Measurements from ENCODE around the gene SCAMP4.

The SCAMP4 gene

DNA sequence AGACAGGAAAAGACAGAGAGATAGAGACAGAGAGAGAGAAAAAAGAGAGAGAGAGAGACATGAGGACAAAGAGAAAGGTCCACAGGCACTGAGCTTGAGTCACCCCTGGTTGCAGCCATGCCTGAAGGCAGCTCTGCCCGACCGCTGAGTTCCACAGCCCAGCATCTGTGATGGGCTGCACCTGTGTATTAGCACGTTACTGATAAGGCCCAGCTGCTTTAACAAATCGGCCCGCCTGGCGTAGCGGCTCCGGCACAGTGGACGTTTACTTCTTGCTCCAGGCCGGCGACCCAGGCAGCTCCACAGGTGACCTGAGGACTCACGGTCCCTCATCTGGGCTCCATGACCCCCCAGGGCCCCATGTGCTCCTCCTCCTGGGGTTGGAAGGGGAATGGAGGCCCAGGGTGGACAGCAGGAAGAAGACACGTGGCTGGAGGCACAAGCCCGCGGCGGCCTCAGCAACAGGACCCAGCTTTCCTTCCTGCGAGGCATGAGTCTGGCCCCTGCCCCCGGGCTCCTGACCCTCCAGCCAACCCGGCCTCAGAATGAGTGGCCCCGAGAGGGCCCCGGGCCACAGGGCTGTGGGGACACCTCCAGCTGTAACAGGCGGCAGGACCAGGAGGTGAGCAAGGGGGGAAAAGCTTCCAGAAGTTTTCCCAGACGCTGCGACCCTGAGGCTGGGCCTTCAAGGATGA, 31.9 kb downstream of the SCAMP4 start:
- DNase-seq (ENCODE audit: low spot score), result no peak

DNA sequence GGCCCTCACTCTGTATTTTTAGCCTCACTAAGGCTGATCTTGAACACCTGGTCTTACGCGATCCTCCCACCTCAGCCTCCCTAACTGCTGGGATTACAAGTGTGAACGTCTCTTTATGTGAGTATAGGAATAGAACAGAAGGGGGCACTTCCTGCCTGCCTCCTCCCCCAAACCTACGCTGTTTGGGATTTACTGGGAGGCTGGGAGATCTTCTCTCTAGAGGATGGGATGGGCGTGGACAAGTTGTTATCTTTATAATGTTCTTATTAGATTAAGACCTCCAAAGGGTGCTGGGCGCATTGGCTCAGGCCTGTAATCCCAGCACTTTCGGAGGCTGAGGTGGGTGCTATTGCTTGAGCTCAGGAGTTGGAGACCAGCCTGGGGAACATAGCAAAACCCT, 32.9 kb downstream of the SCAMP4 start:
- peak; percentile 32 for DNase-seq (ENCODE audit: low spot score)

DNA sequence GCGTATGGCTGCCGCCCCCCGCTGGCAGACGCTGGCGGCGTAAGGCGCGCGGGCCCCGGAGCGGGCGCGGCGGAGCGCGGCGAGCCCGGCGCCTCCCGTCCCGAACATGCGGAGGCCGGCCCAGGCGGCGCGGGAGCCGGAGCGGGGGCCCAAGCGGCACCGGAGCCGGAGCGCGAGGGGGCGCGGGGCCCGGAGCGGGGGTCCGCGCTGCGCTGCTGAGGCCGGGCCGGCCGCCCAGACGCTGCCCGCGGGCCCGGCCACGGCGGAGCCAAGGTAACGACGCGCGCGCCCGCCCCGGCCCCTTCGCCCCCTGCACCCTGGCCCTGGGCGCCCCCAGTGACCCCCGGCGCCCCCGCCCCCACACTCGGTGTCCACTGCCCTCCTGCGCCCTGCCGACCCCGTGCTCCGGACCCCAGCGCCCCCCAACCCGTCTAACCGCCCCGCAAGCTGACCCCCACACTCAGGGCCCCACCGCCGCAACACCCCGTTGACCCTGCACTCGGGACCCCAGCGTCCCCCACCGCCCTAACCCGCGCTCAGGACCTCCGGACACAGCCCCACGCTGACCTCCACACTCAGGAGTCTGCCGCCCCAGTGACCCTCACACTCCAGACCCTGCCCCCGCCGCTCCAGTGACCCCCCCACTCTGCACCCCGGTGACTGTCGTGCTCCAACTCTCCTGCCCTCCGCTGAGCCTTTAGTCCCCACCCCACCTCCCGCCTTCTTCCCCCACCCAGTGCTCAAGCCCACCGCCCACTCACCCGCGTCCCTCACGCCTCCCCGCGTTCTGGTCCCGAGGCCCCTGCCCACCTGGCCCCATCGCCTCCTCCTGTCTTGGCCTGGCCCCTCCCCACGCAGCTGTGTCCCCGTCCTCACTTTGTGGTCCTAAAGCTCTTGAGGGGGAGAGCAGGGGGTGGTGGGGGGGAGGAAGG, 36.2 kb downstream of the SCAMP4 start, which contains the start of gene CSNK1G2:
Gene CSNK1G2 (plus strand): TSS at position 27 of the 932 bp plus-strand sequence. CDS start 28,601 bp downstream, outside the sequence.
- no peak for DNase-seq (ENCODE audit: low spot score)

DNA sequence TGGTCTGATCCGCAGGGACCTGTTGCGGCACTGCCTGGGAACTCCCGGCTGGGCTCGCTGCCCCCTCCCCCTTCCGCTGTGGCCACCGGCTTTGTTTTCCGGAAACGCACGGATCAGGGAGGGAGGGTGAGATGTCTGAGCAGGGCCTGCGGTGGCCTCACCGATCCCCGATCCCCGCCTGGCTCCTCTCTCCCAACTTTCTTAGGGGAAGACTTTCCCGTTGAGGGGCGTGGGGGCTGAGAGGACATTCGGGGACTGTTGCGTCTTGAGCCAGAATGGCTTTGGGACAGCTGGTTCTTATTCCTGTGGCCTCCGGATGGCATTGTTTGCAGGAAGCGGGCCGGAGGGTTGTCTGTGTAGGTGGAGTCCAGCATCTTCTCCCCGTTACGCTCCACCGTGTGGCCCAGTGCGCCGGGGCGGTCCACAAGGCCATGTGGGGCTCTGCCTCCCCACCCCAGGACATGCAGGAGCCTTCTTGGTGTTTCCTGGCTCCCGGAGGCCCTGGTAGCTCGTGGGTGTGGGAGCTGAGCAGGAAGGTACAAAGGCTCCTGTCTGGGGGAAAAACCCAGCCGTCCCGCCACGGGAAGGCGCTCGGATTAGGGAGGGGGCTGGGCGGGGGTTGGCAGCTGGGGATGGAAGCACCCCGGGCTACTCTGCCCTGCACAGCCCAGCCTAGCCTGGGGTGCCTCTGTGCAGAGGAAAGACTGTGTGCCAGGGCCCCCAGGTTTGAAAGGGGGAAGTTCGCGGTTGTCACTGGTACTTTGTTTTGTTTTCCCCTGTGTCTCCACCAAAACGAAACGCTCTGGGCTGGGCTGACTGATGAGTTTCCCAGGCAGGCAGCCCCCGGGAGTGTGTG, 37.1 kb downstream of the SCAMP4 start:
- DNase-seq (ENCODE audit: low spot score), result peak; percentile 60

DNA sequence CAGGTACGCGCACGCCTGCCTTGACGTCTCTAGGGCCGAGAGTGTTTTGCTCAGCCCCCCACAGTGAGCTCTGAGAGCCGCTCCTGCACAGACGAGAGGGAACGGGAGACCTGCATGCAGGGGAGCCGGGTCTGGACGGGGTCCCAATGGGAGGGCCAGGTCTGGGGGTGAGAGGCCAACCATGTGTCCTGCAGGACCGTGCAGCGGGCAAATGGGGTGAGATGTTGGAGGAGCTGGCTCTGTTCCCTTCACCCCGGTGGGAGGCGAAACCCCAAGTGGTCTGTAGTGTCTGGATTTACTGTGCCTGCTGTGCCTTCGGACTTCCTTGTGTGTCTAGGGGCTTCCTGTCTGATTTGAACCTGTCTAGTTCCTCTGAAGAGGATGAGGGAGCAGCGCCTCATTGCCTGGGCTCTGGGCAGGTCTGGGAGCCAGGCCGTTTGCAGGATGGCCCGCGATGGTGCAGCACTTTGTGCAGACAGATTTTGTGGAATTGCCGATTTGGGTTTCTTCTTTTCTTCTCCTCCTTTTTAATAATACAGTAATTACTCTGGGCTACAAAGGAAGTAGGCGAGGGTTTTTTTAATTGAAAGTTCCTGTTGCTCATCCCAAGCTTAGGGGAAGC, 37.8 kb downstream of the SCAMP4 start:
- DNase-seq (ENCODE audit: low spot score), result no peak

DNA sequence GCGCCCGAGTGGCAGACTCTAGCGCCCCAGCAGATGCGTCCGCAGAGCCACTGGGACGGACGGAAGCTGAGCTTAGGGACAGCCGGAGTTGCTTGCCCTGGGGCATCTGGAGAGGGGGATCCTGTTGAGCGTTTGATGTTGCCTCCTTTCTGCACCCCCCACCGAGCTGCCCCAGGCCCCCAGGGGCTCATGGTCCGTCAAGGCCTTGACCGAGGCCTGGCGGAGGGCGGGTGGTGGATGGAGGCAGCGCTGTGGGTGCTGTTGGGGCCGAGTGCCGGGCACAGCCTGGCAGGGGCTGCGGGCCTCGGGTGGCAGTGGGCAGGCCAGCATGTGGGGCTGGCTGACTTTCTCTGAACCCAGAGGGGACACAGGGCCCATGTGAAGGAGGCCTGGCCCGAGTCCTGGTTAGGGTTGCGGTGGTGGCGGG, 38.5 kb downstream of the SCAMP4 start:
- DNase-seq (ENCODE audit: low spot score), result no peak

DNA sequence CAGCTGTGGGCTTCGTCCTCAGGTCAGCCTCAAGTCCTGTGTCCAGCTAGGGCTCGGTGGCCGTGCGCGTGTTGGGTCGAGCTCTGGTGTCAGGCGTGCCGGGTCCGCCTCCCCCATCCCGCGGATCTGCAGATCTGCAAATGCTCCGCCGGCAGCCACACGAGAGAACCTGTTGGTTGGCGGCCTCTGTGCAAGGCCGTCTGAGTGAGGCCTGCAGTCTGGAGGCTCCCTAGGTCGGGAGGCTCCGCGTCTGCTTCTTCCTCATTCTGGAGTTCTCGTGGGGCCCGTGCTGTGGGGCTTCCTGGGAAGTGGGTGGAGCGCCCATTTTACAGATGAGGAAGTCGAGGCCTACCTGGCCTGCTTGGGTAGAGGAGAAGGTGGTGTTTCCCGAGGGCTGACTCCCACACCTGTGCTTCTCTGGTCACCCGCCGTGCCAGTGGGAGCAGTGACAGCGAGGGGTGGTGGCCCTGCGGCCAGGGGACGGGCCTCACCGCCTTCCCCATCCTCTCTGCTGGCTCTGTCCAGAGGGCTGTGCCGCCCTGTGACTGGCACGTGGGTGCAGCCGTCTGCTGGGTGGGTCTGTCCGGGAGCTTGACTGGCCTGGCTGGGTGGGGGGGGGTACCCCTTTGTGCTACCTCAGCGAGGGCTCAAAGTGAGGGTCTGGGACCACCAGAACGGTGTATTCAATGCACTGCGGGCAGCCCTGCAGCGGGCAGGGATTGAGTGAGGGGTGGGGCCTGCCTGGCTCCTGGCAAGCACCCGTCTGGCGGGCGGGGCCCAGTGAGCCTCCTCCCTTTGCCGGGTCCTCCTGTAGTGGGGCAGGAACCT, 39.1 kb downstream of the SCAMP4 start:
- DNase-seq (ENCODE audit: low spot score), result no peak

DNA sequence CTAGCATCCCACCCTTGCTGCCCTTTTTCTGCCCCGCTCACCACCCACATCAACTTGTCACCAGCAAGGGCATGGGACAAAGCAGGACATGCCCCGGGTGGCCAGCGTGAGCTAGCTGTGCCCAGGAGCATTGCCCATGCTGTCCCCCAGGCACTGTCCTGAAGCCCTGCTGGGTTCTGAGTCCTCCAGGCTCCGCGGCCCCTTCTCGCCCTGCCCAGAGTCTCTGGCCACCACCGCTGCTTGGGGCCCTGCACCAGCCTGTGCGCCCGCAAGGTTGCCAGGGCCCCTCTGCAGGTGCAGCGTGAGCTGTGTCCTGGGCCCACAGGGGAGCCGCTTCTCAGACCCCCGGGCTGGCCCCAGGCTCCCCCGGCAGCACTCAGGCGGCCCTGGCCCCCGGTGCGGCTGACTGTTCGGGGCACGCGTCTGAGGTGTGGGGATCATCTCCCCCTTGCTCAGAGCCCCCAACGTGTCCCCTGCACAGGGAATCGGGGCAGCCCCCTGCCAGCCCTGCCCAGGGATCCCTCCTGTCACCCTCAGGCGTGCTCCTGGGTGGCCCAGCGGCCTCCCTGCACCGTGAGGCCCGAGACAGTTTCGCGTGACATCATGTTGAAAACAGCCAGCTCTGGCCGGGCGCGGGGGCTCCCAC, 39.8 kb downstream of the SCAMP4 start:
- DNase-seq (ENCODE audit: low spot score), result no peak

DNA sequence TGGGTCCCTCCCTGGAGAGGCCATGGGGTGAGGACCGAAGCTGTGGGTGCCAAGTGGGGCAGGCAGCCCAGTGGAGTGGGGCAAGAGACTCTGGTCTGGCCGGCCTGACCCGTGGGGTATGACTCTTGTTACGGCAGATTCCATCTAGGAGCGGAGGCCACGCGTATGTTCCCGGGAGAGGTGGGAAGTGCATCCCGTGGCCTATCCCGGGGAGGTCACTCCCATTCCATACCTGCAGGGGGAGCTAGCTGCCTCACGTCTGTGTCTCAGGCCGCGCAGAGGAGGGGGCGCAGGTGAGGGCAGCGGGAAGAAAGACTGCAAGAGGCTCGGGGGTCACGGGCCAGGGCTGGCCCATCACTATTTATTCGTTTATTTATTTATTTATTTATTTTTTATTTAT, 40.7 kb downstream of the SCAMP4 start:
- peak; percentile 73 for DNase-seq (ENCODE audit: low spot score)

DNA sequence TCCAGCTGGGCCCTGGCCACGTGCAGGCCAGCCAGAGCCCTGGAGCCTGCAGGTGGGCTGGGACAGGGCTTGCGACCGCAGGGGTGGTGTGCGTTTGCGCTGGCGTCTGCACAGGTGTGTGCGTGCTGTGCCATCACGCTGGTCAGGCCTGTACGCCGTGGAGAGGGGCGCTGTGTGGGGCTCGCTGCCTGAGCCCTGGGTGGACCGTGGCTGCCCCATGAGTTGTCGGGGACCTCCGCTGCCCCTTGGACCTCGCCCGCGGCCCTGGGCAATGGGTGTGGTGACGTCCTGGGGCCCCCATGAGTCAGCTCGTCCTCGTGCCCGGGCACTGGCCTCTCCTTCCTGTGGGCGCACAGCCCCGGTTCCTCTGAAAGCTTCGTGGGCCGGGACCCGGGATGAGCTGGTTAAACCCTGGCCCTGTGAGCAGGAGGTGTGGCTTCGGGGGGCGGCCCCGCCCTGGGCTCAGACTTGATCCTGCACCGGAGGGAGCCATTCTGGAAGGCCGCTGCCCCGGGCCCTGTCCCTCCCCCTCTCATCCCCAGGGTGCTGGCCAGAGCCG, 42.5 kb downstream of the SCAMP4 start:
- no peak for DNase-seq (ENCODE audit: low spot score)

DNA sequence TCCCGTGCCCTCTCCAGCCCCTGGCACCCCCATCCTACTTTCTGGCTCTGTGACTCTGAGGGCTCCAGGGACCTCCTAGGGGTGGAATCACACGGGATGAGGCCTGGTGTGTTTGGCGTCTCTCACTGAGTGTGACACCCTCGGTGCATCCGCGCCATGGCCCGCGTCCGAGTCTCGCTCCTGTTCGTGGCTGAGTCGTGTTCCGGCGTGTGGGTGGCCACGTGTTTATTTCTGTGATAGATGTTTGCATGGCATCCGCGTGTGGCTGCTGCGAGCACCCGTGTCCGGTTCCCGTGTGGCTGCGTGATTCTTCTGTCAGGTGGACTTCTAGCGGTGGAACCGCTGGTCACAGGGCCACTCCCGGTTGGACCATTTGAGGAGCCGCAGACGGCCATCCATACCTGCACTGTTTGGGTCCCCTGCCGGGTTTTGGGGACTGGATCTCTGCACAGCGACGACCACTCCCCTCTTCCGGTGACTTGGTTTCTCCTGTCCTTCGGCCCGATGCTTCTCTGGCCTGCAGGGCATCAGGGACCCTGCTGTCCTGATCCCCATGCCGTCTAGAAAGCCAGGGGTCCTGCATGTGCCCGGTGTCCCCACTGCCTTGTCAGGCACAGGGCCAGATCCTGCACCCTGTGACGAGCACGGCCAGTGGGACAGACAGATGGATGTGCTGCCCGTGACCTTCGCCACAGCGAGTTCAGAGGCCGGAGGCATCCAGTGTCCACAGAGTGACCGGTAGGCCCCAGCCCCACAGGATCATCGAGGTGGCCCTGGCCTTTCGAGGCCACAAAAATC, 44.3 kb downstream of the SCAMP4 start:
- DNase-seq (ENCODE audit: low spot score), result no peak

DNA sequence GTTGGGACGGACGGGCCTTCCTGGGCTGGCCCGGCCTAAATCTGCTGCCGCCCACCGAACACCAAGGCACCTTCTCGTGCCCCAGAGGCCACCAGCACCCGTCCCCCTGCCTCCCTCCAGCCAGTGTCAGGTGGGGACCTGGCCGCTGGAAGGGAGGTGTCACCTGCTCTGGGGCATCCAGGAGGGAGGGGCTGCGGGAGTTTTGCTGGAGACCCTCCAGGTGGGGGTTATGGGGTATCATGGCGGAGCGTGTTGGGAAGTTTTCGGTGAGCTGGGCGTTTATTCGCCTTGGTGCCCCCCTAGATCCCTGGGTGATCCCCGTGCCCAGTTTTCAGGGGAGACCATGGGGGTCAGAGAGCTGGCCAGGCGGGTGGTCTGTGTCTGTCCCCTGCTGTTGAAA, 45.4 kb downstream of the SCAMP4 start:
- no peak for DNase-seq (ENCODE audit: low spot score)

DNA sequence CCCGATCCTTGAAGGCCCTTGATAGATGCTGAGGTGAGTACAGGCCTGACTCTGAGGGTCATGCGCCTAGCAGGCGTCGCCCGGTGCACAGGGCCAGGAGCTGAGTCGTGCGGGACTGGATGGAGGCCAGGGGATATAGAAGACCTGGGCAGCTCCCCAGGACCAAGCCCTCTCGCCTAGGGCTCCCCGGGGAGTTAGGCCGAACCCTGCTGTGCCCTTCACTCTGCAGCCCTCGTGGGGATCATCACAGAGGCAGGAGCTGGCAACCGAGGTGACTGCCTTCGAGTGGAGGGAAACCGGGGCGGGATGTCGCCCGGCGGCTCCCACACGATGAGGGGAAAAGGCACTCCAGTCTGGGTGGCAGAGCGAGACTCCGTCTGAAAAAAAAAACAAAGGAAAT, 47.4 kb downstream of the SCAMP4 start:
- DNase-seq (ENCODE audit: low spot score), result no peak

DNA sequence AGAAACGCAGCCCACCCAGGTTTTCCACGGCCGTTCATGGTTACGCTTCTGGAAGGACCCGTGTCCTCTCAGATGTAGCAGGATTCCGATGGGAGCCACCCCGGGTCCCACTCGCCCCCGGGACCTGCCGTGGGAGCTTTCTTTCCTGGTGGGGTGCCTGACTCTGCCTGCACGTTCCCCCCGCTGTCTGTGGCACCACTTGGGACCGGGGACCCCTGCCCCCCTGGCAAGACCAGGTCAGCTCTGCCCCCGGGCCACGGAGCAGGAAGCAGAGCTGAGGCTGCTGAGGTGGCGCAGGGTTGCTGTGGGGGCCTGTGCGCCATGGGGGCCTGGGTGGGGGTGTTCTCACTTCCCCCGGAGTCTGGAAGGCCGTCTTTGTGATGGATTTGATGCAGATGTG, 47.8 kb downstream of the SCAMP4 start:
- DNase-seq (ENCODE audit: low spot score), result no peak

DNA sequence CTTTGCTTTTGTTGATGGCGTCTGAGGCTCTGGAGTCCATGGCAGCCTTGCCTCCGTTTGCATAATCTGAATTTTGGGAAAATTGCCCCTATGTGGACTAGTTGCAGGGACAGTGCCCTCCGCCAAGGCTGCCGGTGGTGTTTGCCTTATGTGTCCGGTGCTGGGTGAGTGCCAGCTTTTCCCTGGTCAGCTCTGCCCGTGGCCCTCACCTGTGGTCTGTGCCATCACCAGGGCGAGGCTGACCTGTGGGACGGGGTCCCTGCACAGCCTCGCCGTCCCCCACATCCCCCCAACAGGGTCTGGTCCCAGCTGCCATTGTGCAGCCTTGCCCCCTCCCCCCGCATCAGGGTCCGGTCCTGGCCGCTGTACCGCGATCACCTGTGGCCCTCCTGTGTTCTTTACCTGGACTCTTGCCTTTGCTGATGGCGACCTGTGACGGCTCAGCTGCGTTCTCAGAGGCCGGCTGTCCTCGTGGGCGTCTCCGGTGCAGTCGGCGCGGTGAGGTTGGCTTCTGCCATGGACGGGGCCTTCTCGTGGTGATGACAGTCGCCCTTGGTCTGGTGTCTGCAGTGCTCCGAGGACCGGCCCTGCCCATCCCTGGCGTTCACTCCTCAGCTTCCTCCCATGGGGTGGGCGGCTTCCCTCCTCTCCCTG, 48.4 kb downstream of the SCAMP4 start:
- DNase-seq (ENCODE audit: low spot score), result no peak

DNA sequence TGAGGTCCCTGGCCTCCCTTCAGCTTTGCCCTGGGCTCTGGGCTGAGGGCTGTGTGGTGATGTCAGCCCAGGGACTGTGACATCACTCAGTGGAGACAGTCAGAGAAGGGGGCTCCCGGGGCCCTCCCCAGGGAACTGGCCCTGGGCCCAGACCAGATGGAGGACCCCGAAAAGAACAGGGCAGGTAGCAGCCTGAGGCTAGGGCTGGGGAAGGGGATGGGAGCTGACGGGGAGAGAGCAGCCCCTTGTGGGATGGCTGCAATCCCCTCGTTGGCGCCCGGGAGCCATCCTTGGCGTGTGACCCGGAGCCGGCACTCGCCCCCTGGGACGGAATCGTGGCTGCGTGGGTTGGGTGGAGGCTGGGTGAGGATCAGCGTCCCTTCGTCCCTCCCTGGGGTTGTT, 49.3 kb downstream of the SCAMP4 start:
- DNase-seq (ENCODE audit: low spot score), result no peak

DNA sequence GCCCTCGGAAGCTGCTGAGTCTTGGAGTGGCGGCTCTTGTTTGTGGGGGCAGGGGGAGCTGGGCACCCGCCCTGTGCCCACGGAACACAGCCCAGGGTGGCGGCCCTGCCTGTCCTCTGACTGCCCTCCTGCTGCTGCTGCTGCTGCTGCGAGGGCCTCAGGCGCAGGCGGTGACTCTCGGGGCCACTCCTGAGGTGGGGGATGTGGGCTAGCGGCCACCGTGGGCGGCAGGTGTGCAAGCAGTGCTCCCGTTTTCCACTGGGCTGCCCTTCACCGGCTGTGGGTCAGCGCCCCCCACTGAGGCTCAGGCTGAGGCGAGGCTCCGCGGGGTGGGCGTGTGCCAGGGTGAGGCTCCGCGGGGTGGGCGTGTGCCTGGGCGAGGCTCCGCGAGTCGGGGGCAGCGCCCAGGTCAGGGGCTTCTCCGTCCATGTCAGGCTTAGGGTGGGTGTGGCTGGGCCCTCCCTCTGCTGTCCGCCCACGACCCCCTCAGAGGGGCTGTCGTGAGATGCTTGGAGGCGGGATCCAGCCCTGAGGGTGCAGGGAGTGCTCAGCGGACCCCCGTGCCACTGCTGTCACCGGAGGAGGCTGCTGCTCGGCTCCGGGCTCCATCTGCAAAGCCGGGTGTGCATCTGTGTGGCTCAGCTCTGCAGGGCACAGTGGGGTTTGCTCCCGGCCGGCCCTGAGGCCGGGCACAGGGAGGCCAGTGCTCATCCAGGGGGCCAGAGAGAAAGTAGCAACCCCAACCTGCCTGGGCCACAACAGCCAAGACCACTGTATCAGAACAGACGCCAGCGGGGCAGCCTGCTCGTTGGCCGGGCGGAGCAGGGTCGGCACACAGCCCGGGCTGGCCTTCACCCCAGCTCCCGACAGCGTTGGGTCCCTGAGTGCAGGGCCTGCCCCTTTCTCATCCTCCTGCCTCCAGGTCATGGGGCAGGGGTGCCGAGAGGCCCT, 50.2 kb downstream of the SCAMP4 start:
- DNase-seq (ENCODE audit: low spot score), result no peak
